ENCODE measurements around the gene OGFRL1.
A peak's percentile ranks its signal among the peaks of the same experiment; 100 is the strongest.

OGFRL1 gene

DNA sequence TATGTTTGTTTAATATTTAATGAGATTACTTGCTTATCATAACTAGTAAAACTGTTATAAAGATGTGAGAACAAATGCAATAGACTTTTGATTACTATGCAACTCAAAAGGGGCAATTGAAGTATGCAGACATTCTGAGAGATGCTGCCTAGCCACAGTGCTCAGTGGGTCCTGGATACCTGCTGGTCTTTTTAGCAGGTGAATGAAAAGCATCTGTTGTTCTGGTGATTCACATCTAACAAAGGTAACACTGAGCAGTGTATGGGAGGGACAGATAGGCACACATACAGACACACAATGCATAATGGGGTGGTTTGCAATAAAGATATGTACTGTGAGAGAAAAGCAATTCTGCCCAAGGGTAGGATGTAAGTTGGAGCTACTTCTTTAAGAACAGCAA lies 46.9 kb downstream of the OGFRL1 start:
- no peak for DNase-seq

DNA sequence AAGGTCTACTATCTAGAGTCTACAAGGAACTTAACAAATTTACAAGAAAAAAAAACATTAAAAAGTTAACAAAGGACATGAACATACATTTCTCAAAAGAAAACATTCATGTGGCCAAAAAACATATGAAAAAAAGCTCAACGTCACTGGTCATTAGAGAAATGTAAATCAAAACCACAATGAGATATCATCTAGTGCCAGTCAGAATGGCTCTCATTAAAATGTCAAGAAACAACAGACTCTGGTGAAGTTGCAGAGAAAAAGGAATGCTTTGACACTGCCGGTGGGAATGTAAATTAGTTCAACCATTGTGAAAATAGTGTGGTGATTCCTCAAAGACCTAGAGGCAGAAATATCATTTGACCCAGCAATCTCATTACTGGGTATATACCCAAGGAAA lies 48.3 kb downstream of the OGFRL1 start:
- DNase-seq: no peak

DNA sequence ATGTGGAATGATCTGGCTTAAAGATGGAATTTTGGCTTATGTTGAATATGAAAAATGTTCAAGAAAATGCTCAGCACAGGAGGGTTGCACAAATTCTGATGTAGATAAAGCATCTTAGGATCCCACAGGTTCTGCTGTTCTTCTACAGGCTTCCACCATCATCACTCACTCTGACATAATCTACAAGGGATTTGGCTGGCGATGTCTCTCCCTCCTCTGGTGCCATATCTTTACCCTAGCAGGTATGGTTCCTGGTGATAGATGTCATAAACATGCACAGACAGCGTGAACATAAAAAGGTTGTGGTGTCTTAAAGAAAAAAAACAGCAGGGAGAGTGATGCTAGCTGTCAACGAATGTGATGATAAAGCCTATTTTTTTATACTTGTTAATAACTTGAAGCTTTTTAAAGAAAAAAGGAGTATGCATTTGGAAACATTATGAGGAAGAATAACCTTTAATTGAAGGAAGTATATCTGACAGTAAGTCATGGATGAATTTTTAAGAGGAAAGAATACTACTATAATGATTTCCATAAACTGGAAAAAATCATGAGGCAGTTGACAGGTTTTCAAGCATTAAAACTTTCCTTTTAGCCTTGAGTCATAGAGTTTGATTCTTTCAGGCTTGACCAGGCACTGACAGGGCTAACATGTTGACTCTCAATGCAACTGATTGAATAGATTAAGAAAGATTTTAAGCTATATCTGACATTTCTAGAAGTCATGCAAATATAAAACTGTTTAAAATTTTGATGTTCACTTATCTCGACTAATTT lies 50.1 kb downstream of the OGFRL1 start:
- no peak for DNase-seq

DNA sequence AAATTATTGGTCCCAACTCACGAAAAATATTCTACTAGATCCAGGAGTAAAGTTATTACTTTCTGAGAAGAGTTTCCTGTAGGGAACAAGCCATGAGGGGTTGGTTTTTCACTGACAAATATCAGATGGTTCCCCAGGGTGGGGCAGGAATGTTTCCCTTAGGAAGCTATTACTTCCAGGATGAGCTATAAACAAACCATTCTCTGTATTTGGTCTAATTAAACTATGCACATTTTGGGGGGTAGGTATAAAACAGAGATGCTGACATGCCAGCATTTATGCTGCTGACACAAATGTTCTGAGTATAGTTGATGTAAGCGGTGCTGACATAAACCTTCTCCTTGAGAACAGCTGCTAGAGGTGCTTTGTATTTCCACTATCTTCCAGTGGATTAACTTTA lies 54.2 kb downstream of the OGFRL1 start:
- no peak for DNase-seq

DNA sequence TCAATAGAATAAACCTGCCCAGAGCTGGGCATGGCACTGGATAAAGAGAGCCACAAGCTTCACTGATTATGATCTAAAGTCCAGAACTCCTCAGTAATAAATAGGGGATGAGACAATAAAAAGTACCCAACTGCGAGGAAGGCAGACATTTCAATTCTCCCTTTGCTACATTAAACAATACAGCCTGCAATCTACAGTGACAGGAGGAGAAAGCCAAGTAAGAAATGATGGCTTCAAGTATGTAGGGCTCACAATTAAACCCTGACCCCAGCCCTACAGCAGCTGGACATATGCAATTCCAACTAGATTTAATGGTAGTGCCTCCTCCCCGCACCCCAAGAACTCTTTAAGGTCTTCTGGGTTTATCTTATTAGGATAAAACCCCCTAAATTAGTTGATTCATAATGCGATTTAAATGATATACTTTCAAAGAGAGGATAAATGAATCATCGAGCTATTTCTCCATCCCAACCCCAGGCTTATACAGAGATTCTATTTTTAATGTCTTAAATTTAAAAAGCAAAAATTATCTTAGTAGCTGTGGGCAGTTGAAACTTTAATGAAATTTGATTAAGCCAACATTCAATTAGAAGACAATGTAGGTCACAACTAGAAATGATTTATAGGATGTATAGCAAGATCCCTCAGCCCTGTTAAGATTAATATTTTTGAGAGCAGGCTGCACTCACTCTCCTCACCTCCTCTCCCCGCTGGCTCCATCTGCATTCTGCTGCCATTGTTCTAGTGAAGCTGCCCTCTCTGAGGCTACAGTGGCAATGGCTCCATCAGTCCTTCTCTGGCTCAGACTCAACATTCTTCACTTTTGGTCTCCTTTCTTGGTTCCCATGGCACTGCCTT lies 57.1 kb downstream of the OGFRL1 start:
- peak; percentile 54 for DNase-seq

DNA sequence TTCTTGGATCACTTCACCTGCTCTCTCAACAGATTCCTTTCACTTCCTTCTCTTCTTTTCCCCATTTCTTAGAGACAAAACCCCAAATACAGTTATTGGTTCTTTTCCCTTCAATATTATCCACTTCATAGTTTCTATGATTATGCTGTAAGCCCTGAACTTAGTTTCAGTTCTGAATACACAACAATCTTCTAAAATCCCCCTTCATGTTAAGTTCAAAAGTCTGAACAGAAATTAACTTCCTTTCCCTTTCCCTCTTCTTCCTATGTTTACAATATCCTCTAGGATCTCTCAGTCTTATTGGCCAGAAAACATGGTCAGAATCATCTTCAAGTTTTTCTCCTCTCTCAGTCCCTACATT lies 57.7 kb downstream of the OGFRL1 start:
- no peak for DNase-seq

DNA sequence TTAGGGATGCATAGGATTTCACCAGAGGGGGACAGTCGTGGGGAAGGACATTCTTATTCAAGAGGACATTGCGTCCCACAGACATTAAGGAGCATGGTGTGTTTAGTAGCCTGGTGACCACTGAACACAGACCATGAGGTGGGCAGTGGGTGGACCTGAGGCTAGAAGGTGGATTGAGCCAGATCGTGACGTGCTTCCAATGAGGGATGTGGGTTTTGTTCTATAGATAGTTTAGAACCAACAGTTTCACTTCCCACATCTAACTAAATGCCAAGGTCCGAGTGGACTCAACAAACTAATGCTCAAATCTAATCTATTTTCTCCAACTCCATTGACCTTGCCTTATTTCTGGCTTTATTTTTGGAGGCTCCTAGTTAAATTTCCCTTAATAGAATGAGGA lies 58.5 kb downstream of the OGFRL1 start:
- no peak for DNase-seq

DNA sequence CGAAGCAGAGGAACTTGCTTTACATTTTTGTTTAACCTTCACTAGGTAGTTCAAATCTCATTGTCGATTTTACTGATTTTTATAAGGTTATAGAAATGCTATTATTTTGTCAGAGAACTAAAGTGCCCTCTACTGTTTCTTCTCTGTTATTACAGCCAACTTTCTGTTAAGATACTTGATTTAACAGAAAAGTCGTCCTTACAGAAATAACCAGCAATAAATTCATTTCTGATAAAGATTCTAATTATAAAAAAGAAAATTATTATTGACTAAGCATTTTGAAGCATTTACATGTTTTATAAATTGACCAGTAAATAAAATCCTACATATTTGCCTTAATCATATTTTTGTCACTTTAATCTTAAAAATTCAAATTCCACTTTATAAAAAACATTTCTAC lies 60.8 kb downstream of the OGFRL1 start:
- no peak for DNase-seq

DNA sequence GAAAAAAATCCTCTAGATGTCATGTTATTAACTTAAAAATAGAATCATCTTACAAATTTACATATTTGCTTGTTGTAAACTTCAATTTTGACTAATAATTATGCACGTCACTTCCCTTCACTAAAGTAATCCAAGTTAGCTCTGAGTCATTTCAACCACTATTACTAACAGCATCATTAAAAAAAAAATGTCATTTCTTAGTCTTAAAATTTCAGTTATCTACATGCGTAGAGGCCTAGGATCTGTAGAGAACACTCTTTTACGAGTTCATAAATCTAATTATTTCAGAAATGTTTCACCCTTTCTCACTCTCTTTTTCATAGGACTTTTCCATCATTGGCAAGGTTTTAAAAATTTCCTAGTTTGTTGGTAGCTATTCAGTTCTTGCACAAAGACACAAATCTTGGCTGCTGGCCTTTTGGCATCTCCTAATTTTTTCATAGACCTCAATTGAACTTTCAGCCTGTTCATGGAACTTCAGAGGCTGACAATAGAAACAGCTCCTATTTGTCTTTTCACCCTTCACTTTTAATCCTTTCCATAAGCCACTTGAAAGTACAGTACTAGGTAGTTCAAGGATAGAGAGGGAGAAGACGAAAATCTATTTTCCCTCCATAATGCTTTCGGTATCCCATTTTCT lies 61.5 kb downstream of the OGFRL1 start:
- no peak for DNase-seq

DNA sequence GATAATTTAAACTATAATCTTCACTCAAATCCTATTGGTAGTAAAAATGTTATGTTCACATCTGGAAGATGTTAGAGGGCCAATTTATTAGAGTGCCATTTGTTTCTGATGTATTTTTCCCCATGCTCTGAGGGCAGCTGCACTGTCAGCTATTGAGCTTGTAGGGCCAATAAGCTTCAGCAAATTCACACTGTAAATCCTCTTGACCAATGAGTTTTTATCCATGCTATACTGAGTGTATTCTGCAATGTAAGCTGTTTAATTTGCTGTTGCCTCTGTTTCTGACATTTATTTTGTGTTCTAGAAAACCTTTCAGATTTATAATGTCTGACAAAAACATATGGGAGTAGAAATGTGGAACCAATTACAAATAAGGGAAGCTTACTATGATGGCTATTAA lies 62.6 kb downstream of the OGFRL1 start:
- DNase-seq: no peak
